Endothelial cell of umbilical vein (primary cell): Measurements from ENCODE around the gene TOB1. TPM values are rescaled to one million over a fixed set of nuclear protein-coding genes. Genes with fewer than 3 reads are reported as not detected.

ENCODE experiments used
- BruUV-seq: library from RNA; stranded (reverse); fragments of 400-500 nt; replicated peaks from 2 replicates; lab custom pipeline; 2021; lab: Mats Ljungman, UMichigan
- CTCF ChIA-PET: fragments of 300-600, 350-600 bp; sonication (Branson Sonifier 250); formaldehyde crosslinking; loops from one replicate; lab custom pipeline; 2021; ENCODE audit warnings: antibody characterized with exemption, inconsistent platforms; lab: Charles Lee
- POLR2A ChIA-PET: fragments of 300-600, 350-600 bp; sonication (Branson Sonifier 250); formaldehyde crosslinking; loops from one replicate; lab custom pipeline; 2021; ENCODE audit warnings: antibody characterized with exemption, inconsistent platforms; lab: Charles Lee
- DNase-seq: peaks from one replicate; pipeline ENCODE4 v3.0.0-alpha.2; 2011; ENCODE audit warnings: low read depth, low spot score
- FAIRE-seq: peaks from 2 replicates; lab custom pipeline; 2011; peaks lifted over from hg19 to GRCh38; lab: Jason Lieb, UNC
- H2AFZ ChIP-seq: 2 replicates; pipeline ENCODE4 v1.6.0; 2012; ENCODE audit warnings: low read depth, low read length, control low read depth, inconsistent platforms
- H3K27ac ChIP-seq: 2 replicates; pipeline ENCODE4 v1.5.1; 2011; ENCODE audit warnings: low read depth, mild to moderate bottlenecking, control low read depth, low read length, moderate library complexity; ENCODE audit not compliant: insufficient read depth
- H3K27me3 ChIP-seq, 2 experiments: 2 replicates each; pipeline versions ENCODE4 v1.6.0 to v1.6.1; 2011; ENCODE audit warnings: low read length in 2 of 2, mixed read lengths in 1 of 2; ENCODE audit not compliant: control insufficient read depth in 2 of 2, insufficient read depth in 2 of 2
- H3K36me3 ChIP-seq, 2 experiments: 2 replicates in 1 of 2; 3 replicates in 1 of 2; pipeline ENCODE4 v1.5.1; 2011; ENCODE audit warnings: low read length in 2 of 2, mild to moderate bottlenecking in 1 of 2, moderate library complexity in 1 of 2; ENCODE audit not compliant: control insufficient read depth in 2 of 2, insufficient read depth in 2 of 2; ENCODE audit errors: extremely low read depth in 1 of 2
- H3K4me1 ChIP-seq: 3 replicates; pipeline ENCODE4 v1.5.1; 2011; ENCODE audit warnings: mild to moderate bottlenecking, low read length; ENCODE audit not compliant: control insufficient read depth, insufficient read depth; ENCODE audit errors: extremely low read depth
- H3K4me2 ChIP-seq: 2 replicates; pipeline ENCODE4 v1.6.1; 2011; ENCODE audit warnings: low read length, control low read depth, mixed read lengths; ENCODE audit not compliant: insufficient read depth
- H3K4me3 ChIP-seq, 3 experiments: fragments of 200-600 bp in 1 of 3; sonication (generic), shearing (Covaris generic) in 1 of 3; replicated peaks in 1 of 3; 2 replicates each; pipeline ENCODE4 v1.5.1; 2011 to 2016; ENCODE audit warnings: control low read depth in 3 of 3, low read length in 3 of 3, mild to moderate bottlenecking in 2 of 3, inconsistent platforms in 1 of 3, low read depth in 1 of 3, moderate library complexity in 1 of 3; ENCODE audit not compliant: insufficient read depth in 1 of 3
- H3K79me2 ChIP-seq: 2 replicates; pipeline ENCODE4 v1.6.0; 2012; ENCODE audit warnings: low read length, inconsistent platforms; ENCODE audit not compliant: control insufficient read depth, insufficient read depth
- H3K9ac ChIP-seq: replicated peaks from 2 replicates; pipeline ENCODE3; 2011; ENCODE audit warnings: low read length, control low read depth; ENCODE audit not compliant: insufficient read depth; ENCODE audit errors: extremely low read depth
- H3K9me1 ChIP-seq: replicated peaks from 3 replicates; pipeline ENCODE4 v1.6.0; 2011; ENCODE audit warnings: mild to moderate bottlenecking, low read length; ENCODE audit not compliant: control insufficient read depth, insufficient read depth; ENCODE audit errors: extremely low read depth
- H3K9me3 ChIP-seq: replicated peaks from 2 replicates; pipeline ENCODE4 v1.5.1; 2012; ENCODE audit warnings: low read length, inconsistent platforms; ENCODE audit not compliant: control insufficient read depth, insufficient read depth
- H4K20me1 ChIP-seq: replicated peaks from 2 replicates; pipeline ENCODE3; 2011; ENCODE audit warnings: mild to moderate bottlenecking, low read length; ENCODE audit not compliant: control insufficient read depth, insufficient read depth; ENCODE audit errors: extremely low read depth
- CTCF ChIP-seq, 2 donors: IDR thresholded peaks; 1 replicate in 1 of 2; 2 replicates in 1 of 2; pipeline ENCODE4 v1.5.1; 2011; ENCODE audit warnings: low read length in 2 of 2, mild to moderate bottlenecking in 2 of 2, moderate library complexity in 2 of 2, control low read depth in 1 of 2, inconsistent platforms in 1 of 2, low read depth in 1 of 2; ENCODE audit not compliant: insufficient read depth in 1 of 2; ENCODE audit errors: extremely low read depth in 1 of 2
- EZH2 ChIP-seq: IDR thresholded peaks from 2 replicates; pipeline ENCODE4 v1.6.1; 2012; ENCODE audit warnings: borderline replicate concordance, low read depth, mild to moderate bottlenecking, moderate library complexity, low read length, inconsistent platforms; ENCODE audit not compliant: severe bottlenecking
- FOS ChIP-seq: IDR thresholded peaks from 2 replicates; pipeline ENCODE4 v1.6.1; 2011; ENCODE audit warnings: mild to moderate bottlenecking, low read length, moderate library complexity, borderline replicate concordance; ENCODE audit not compliant: insufficient read depth
- GATA2 ChIP-seq: IDR thresholded peaks from 2 replicates; pipeline ENCODE4 v1.7.0; 2011; ENCODE audit warnings: low read depth, mild to moderate bottlenecking, moderate library complexity, mixed read lengths, low read length; ENCODE audit not compliant: insufficient read length, insufficient read depth
- JUN ChIP-seq: IDR thresholded peaks from 2 replicates; pipeline ENCODE4 v1.6.1; 2011; ENCODE audit warnings: borderline replicate concordance, low read depth; ENCODE audit not compliant: insufficient read length, insufficient read depth
- MYC ChIP-seq: IDR thresholded peaks from one replicate; pipeline ENCODE4 v1.6.1; 2011; ENCODE audit warnings: mild to moderate bottlenecking, low read depth, low read length
- POLR2A ChIP-seq: IDR thresholded peaks from 2 replicates; pipeline ENCODE4 v1.6.1; 2012; ENCODE audit warnings: low read depth, mild to moderate bottlenecking, control low read depth, low read length
- POLR2AphosphoS5 ChIP-seq: IDR thresholded peaks from 2 replicates; pipeline ENCODE4 v1.6.1; 2012; ENCODE audit warnings: low read depth, mild to moderate bottlenecking, control low read depth, low read length, moderate library complexity; ENCODE audit not compliant: insufficient read depth
- dilution Hi-C: fragments of 300-500 bp; cut with MboI; formaldehyde crosslinking; loops from one replicate; pipeline ENCODE4 v1.15.0; 2019; ENCODE audit warnings: low sequenced_read_pairs; ENCODE audit not compliant: extremely low pct_ligation_motif_present
- intact Hi-C: fragments of 100-400 bp; cut with micrococcal nuclease; formaldehyde crosslinking; loops from one replicate; pipeline ENCODE4 v1.10.0; 2022
- polyA plus RNA-seq, 4 experiments: library from polyadenylated mRNA; depleted of rRNA in 3 of 4; stranded (reverse) in 3 of 4; unstranded in 1 of 4; fragments of >200 nt; gene quantifications; 2 replicates each; pipeline versions ENCODE4 v1.2.1 to v1.2.3, GENCODE V29; 2011 to 2012; ENCODE audit warnings: missing spikeins in 1 of 4
- total RNA-seq: library from RNA; stranded (reverse); gene quantifications from 2 replicates; pipeline ENCODE4 v1.2.3, GENCODE V29; 2021
- TF ChIP-seq, protein P1 (sequence below): IDR thresholded peaks from 2 replicates; pipeline ENCODE4 v1.6.1; 2011; ENCODE audit not compliant: insufficient read depth, insufficient read length

Gene TOB1
- total and polyA plus RNA-seq, 2 donors (not counting 3 experiments of a cell fraction or from before 2014, with no cell fraction given) = 3.3 to 12.9 TPM

DNA sequence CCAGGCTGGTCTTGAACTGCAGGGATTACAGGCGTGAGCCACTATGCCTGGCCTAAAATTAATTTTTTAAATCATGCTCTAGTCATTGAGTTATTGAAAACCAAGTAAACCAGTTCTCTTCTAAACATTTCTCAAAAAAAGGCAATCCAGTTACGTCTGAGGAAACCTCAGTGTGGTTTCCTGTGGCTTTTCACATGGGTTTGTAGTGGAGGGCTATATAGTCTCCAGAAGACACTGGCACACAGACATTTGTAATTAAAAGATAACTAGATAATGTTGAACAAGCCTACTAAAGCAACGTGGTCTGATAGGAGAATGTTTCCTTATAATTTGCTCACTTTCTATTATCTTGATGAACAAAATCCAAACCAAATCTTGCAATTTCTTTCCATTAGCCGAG is 5.2 kb upstream of the TOB1 start:
- Histone ChIP-seq H3K4me2 (no peak overlapping the region), H3K27ac (no peak overlapping the region), H4K20me1 (no peaks in the 10 kb centered on the region), H3K4me1 (peaks cover 3% of the 10 kb centered on the region), H3K9ac (no peak overlapping the region), H3K27me3 (peaks cover 2 to 31% of the 10 kb centered on the region in 2 experiments), H3K9me1 (no peaks in the 10 kb centered on the region), H3K9me3 (no peaks in the 10 kb centered on the region), H3K4me3 (no peak overlapping the region), H3K79me2 (no peaks in the 10 kb centered on the region), H3K36me3 (no peaks in the 10 kb centered on the region), H2AFZ (no peak overlapping the region)
- intact Hi-C loops = no loop called here
- dilution Hi-C loops = no loop called here
- ChIA-PET CTCF (interaction anchor here (0.9 to 1.2 kb wide), 2 partner anchors 19 to 186 kb away, joined by 3 to 4 read pairs; no protein-coding TSS in a partner anchor), POLR2A (no interaction called here)
- BruUV-seq = no TSS peak
- TF ChIP-seq MYC = no peak
- TF ChIP-seq POLR2AphosphoS5 = no peak
- TF ChIP-seq EZH2 = no peak
- no peak for TF ChIP-seq POLR2A
- TF ChIP-seq JUN = no peak
- no peak for TF ChIP-seq CTCF (IDR thresholded peaks at IDR 0.05; ENCODE audit: extremely low read depth in 1 of 2, insufficient read depth in 1 of 2, low read depth in 1 of 2, low read length in 2 of 2)
- no peak for TF ChIP-seq GATA2
- TF ChIP-seq FOS = no peak
- TF ChIP-seq, protein P1, sequence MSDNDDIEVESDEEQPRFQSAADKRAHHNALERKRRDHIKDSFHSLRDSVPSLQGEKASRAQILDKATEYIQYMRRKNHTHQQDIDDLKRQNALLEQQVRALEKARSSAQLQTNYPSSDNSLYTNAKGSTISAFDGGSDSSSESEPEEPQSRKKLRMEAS = no peak
- no peak for FAIRE-seq
- DNase-seq = no peak
